Glutamatergic neuron (in vitro differentiated cells): ENCODE results near the gene RAVER2. TPM values are rescaled to one million over a fixed set of nuclear protein-coding genes. Genes with fewer than 3 reads are reported as not detected.
"Not testable (repeated sequence)": the region's sequence is repeated elsewhere in the genome, so short reads cannot be mapped to it uniquely, and the experiment has no call there.

Experiments used
- DNase-seq: peaks from one replicate; pipeline ENCODE4 v3.0.0; 2022
- H3K27ac Mint-ChIP-seq: one replicate; pipeline ENCODE4 v1.8.0; 2020; ENCODE audit warnings: mild to moderate bottlenecking, mixed read lengths, inconsistent platforms; ENCODE audit not compliant: unreplicated experiment
- H3K27me3 Mint-ChIP-seq: one replicate; pipeline ENCODE4 v1.8.0; 2020; ENCODE audit warnings: mild to moderate bottlenecking, moderate library complexity, mixed read lengths, inconsistent platforms; ENCODE audit not compliant: unreplicated experiment
- H3K36me3 Mint-ChIP-seq: one replicate; pipeline ENCODE4 v1.8.0; 2020; ENCODE audit warnings: mild to moderate bottlenecking, mixed read lengths, inconsistent platforms; ENCODE audit not compliant: unreplicated experiment
- H3K4me1 Mint-ChIP-seq: one replicate; pipeline ENCODE4 v1.8.0; 2020; ENCODE audit warnings: mild to moderate bottlenecking, low read depth, mixed read lengths, inconsistent platforms; ENCODE audit not compliant: unreplicated experiment
- H3K4me3 Mint-ChIP-seq: one replicate; pipeline ENCODE4 v1.8.0; 2020; ENCODE audit warnings: mild to moderate bottlenecking, mixed read lengths, inconsistent platforms; ENCODE audit not compliant: unreplicated experiment
- H3K9me3 Mint-ChIP-seq: one replicate; pipeline ENCODE4 v1.8.0; 2020; ENCODE audit warnings: mild to moderate bottlenecking, moderate library complexity, mixed read lengths, inconsistent platforms; ENCODE audit not compliant: unreplicated experiment
- CTCF ChIP-seq: fragments of 200-600 bp; sonication (generic); IDR thresholded peaks from one replicate; pipeline ENCODE4 v1.5.0; 2021; ENCODE audit not compliant: partially characterized antibody, unreplicated experiment
- total RNA-seq: library from RNA; stranded (reverse); fragmentation: NEBNext Ultra II Directional; extraction: Animal tissue kit (Norgen Biotek cat#: 25700); gene quantifications from one replicate; pipeline ENCODE4 v1.2.1, GENCODE V29; 2021; ENCODE audit not compliant: unreplicated experiment

Gene RAVER2
- total RNA-seq, 1 donor from 2014 or later, result 4.4 TPM

- no peaks in the 10 kb centered on the region for H3K36me3 Mint-ChIP-seq
- no peak overlapping the region for H3K4me3 Mint-ChIP-seq
- DNase-seq, result no peak
- TF ChIP-seq CTCF, result no peak
- no peaks in the 10 kb centered on the region for H3K4me1 Mint-ChIP-seq
- H3K9me3 Mint-ChIP-seq, result no peaks in the 10 kb centered on the region
- no peak overlapping the region for H3K27ac Mint-ChIP-seq
- H3K27me3 Mint-ChIP-seq, result no peaks in the 10 kb centered on the region
These were observed 25.1 kb downstream of the RAVER2 start for GRCh38 chr1:64769971-64770370.

- H3K36me3 Mint-ChIP-seq, DNase-seq, H3K9me3 Mint-ChIP-seq: not testable (repeated sequence)
These were observed 28.4 kb downstream of the RAVER2 start for GRCh38 chr1:64773306-64773705.

DNA sequence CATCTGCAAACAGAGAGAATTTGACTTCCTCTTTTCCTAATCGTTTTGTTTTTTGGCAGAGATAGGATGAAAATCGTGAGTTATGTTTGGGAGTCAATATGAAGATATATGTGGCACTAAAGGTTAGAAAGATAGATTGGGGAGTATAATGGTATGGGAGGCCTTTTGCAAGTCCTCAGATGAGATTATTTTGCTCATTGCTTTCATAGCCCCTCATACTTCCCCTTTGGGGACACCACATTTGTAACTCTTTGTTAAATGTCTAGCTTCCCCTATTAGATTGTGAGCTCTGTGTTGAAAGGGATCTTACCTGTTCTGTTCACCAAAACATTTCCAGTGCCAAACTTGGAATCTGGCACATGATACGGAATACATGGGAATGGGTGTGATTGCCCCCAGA is 30.2 kb downstream of the RAVER2 start:
- H3K9me3 Mint-ChIP-seq, result peaks cover 2% of the 10 kb centered on the region
- H3K36me3 Mint-ChIP-seq, result no peaks in the 10 kb centered on the region
- H3K27ac Mint-ChIP-seq, result no peak overlapping the region
- DNase-seq, result no peak
- H3K4me1 Mint-ChIP-seq, result no peaks in the 10 kb centered on the region
- no peak overlapping the region for H3K4me3 Mint-ChIP-seq
- no peak for TF ChIP-seq CTCF
- H3K27me3 Mint-ChIP-seq, result no peaks in the 10 kb centered on the region

More at GRCh38 chr1:64773306-64773705, 28.4 kb downstream of the RAVER2 start:
- H3K4me1 Mint-ChIP-seq, H3K27me3 Mint-ChIP-seq, H3K27ac Mint-ChIP-seq, H3K4me3 Mint-ChIP-seq: not testable (repeated sequence)

- H3K4me3 Mint-ChIP-seq, H3K4me1 Mint-ChIP-seq, H3K27me3 Mint-ChIP-seq, H3K27ac Mint-ChIP-seq, H3K9me3 Mint-ChIP-seq, DNase-seq, H3K36me3 Mint-ChIP-seq: not testable (repeated sequence)
These were observed 37.2 kb downstream of the RAVER2 start for GRCh38 chr1:64782044-64782443.

- H3K4me1 Mint-ChIP-seq, H3K9me3 Mint-ChIP-seq, H3K4me3 Mint-ChIP-seq, H3K27ac Mint-ChIP-seq, DNase-seq, H3K36me3 Mint-ChIP-seq, H3K27me3 Mint-ChIP-seq: not testable (repeated sequence)
These were observed 38.0 kb downstream of the RAVER2 start for GRCh38 chr1:64782848-64783247.

DNA sequence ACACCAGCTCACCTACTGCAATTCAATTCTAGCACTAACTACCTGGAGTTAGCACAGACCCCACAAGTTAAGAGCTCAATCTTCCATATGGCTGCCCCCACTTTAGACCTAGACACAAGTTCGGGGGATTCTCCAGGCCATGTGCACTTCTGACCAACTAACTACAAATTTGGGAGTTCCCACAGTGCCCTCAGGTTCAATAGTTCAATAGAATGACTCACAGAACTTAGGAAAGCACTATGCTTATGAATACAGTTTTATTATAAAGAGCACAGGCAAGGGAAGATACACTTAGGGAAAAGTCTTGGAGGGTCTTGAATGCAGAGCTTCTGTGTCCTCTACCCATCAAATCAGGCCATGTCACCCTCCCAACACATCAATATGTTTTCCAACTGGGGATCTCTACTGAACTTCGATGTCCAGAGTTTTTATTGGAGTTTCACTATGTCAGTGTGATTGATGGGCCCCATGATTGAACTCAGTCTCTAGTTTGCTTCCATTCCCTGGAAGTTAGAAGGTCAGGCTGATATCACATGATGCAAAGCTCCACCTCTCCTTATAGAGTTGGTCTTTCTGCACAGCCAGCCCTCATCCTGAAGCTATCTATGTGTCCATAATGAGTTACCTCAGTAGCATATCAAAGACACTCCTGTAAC is 46.1 kb downstream of the RAVER2 start:
- Mint-ChIP-seq H3K27ac (no peak overlapping the region), H3K4me1 (no peaks in the 10 kb centered on the region), H3K9me3 (no peaks in the 10 kb centered on the region), H3K36me3 (peaks cover 6% of the 10 kb centered on the region), H3K27me3 (no peaks in the 10 kb centered on the region), H3K4me3 (no peak overlapping the region)
- no peak for DNase-seq
- no peak for TF ChIP-seq CTCF
